ENCODE results near the gene ZDHHC8. TPM values are rescaled to one million over a fixed set of nuclear protein-coding genes. Genes with fewer than 3 reads are reported as not detected.

The ZDHHC8 gene
- total and polyA plus RNA-seq, 7 donors = 9.7 to 23.7 (median 15.8) TPM

DNA sequence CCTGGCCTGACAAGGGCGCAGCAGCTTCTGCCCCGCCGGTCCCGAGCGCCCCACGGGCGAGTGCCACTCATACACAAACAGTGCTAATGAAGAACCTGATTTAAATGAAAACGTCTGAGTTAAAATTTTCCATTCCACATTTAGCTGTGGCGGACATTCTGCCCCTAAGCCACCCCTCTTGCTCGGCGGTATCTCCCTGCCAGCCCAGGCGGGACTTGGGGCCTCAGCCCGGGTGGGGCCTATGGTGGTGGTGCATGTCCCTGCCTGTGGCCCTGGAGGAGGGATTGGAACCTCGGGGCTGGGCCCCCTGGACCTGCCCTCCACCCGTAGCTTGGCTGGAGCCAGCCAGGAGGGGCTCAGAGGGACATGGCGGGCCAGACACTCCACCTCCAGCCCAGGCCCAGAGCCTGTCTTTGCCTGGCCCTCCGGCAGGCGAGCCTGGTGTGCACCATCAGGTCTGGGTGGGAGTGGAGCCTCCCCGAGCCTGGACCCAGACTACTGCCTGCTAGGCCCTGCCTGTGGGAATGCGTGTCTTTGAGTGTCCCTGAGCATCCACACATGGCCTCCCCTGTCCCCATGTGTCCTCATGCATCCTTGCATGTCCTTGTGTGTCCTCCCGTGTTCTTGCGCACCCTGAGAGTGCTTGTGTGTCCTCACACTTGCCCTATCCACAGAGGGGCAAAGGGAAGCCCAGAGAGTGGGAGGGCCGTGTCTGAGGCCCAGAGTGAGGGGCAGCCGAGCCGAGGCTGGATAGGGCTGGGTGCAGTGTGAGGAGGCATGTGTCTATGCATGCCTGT is 4.4 kb downstream of the ZDHHC8 start:
- H3K27ac ChIP-seq = no peak overlapping the region
- 70 to 79% (median 74%) methylated on average over 24 to 25 of the region's 25 CpGs for WGBS, 3 donors
- no peak for DNase-seq
- no peaks in the 10 kb centered on the region for H3K27me3 ChIP-seq (ENCODE audit: insufficient read depth in 3 of 3, low read length in 2 of 3)
- H3K4me3 ChIP-seq = no peak overlapping the region
- H3K4me1 ChIP-seq = peaks cover 56% of the 10 kb centered on the region
- H3K36me3 ChIP-seq (ENCODE audit: insufficient read depth in 1 of 2, low read depth in 1 of 2) = peaks cover 0 to 8% of the 10 kb centered on the region in 2 donors
- ATAC-seq = no peak
- TF ChIP-seq, protein P1, sequence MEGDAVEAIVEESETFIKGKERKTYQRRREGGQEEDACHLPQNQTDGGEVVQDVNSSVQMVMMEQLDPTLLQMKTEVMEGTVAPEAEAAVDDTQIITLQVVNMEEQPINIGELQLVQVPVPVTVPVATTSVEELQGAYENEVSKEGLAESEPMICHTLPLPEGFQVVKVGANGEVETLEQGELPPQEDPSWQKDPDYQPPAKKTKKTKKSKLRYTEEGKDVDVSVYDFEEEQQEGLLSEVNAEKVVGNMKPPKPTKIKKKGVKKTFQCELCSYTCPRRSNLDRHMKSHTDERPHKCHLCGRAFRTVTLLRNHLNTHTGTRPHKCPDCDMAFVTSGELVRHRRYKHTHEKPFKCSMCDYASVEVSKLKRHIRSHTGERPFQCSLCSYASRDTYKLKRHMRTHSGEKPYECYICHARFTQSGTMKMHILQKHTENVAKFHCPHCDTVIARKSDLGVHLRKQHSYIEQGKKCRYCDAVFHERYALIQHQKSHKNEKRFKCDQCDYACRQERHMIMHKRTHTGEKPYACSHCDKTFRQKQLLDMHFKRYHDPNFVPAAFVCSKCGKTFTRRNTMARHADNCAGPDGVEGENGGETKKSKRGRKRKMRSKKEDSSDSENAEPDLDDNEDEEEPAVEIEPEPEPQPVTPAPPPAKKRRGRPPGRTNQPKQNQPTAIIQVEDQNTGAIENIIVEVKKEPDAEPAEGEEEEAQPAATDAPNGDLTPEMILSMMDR (IDR thresholded peaks at IDR 0.05) = no peak
- intact Hi-C loops (cut with DNase I) = no loop called here
- no peaks in the 10 kb centered on the region for H3K9me3 ChIP-seq

DNA sequence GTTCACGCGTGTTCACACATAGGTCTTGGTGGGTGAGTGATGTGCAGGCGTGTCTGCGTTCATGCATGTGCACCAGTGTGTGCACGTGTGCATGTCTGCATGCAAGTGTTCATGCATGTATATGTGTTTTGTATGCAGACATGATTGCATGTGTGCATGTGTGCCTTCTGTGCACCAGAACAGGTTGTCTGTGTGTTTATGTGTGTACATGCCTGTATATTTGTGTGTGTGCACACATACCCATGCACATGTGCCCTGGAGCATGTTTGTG is 4.9 kb downstream of the ZDHHC8 start:
- TF ChIP-seq, protein P1 (IDR thresholded peaks at IDR 0.05) = no peak
- H3K4me3 ChIP-seq = no peak overlapping the region
- intact Hi-C loops (cut with DNase I) = no loop called here
- no peaks in the 10 kb centered on the region for H3K9me3 ChIP-seq
- 92 to 98% (median 95%) methylated on average over 5 of the region's 5 CpGs for WGBS, 3 donors
- no peak overlapping the region for H3K27ac ChIP-seq
- H3K4me1 ChIP-seq = peaks cover 56% of the 10 kb centered on the region
- DNase-seq (no peak), ATAC-seq (no peak)
- H3K36me3 ChIP-seq (ENCODE audit: insufficient read depth in 1 of 2, low read depth in 1 of 2) = peaks cover 0 to 8% of the 10 kb centered on the region in 2 donors
- H3K27me3 ChIP-seq (ENCODE audit: insufficient read depth in 3 of 3, low read length in 2 of 3) = no peaks in the 10 kb centered on the region

DNA sequence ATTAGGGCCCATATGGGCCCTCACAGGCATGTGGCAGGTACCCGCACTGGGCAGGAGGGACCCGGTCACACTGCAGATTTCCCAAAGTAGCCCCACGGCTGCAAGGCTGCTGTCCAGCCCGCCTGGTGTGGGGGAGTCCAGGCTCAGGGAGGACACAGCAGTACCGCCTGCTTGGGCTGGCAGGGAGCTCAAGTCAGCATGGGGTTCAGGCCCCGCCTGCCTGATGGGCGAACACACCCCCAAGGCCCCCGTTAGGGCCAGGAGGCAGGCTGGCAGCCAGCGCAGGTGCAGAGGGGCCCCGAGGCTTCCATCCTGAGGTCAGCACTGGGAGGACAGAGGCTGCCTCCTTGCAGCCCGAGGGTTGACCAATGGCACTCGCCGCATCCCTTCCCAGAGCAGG is 5.5 kb downstream of the ZDHHC8 start:
- TF ChIP-seq, protein P1 (IDR thresholded peaks at IDR 0.05) = no peak
- Histone ChIP-seq H3K4me3 (no peak overlapping the region), H3K27ac (peak overlapping the region; percentile 59), H3K9me3 (no peaks in the 10 kb centered on the region), H3K27me3 (ENCODE audit: insufficient read depth in 3 of 3, low read length in 2 of 3) (no peaks in the 10 kb centered on the region), H3K4me1 (peaks cover 56% of the 10 kb centered on the region), H3K36me3 (ENCODE audit: insufficient read depth in 1 of 2, low read depth in 1 of 2) (peaks cover 0 to 8% of the 10 kb centered on the region in 2 donors)
- ATAC-seq (no peak), DNase-seq (no peak)
- intact Hi-C loops (cut with DNase I) = no loop called here
- WGBS, 3 donors = 44 to 55% (median 54%) methylated on average over 13 of the region's 13 CpGs

DNA sequence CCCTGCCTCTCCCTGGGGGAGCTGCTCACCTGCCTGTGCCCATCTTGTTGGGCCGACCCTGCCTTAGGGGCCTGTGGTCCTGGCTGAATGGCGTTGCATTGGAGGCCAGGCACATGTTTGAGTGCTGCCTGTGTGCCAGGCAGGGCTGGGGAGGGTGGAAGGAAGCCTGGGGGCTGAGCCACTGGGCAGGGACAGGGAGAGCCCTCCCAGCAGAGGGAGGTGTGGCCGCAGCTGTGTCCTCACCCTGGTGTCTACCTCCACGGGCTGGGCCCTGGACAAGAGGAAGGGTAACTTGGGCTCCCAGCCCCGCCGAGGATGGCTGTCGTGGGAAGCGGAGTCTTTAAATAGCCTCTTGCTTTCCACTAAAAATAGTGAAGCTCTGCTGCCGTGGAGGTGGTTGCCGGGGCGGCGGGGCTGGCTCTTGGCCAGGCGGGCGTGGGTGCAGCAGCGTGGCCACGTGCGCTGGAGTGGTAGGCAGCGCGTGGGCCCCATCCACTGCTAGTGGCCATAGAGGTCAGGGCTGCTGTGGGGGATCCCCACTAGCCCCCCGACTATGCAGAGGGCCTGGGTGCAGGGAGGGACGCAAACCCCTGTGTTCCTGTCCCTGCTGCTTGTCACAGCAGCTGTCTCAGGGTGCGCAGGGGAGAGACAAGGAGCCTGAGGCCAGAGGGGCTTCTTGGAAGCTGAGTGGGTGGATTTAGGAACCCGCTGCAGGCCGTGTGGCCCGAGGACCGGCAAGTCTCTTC is 6.2 kb downstream of the ZDHHC8 start:
- peak; percentile 24 to 70 (median 62) for ATAC-seq
- WGBS, 3 donors = 13 to 26% (median 22%) methylated on average over 25 to 26 of the region's 26 CpGs
- intact Hi-C loops (cut with DNase I) = no loop called here
- no peaks in the 10 kb centered on the region for H3K27me3 ChIP-seq (ENCODE audit: insufficient read depth in 3 of 3, low read length in 2 of 3)
- peaks cover 52% of the 10 kb centered on the region for H3K4me1 ChIP-seq
- no peak overlapping the region for H3K4me3 ChIP-seq
- H3K36me3 ChIP-seq (ENCODE audit: insufficient read depth in 1 of 2, low read depth in 1 of 2) = peaks cover 0 to 16% of the 10 kb centered on the region in 2 donors
- H3K9me3 ChIP-seq = no peaks in the 10 kb centered on the region
- H3K27ac ChIP-seq = peak overlapping the region; percentile 59
- TF ChIP-seq, protein P1 (IDR thresholded peaks at IDR 0.05) = no peak
- DNase-seq = no peak

Measured in psoas muscle (tissue), 8 donors.